Skin of body (tissue), 2 donors: Measurements from ENCODE around the gene ANXA5. TPM values are rescaled to one million over a fixed set of nuclear protein-coding genes. Genes with fewer than 3 reads are reported as not detected.

Experiments used
- DNase-seq: peaks from one replicate; lab custom pipeline; 2025; lab: John Stamatoyannopoulos, UW
- total RNA-seq: library from RNA; depleted of rRNA; stranded (reverse); fragments of >200 nt; gene quantifications from one replicate; pipeline ENCODE4 v1.2.3, GENCODE V29; 2014

Gene ANXA5
- total RNA-seq, 1 donor from 2014 or later: 254 TPM

DNA sequence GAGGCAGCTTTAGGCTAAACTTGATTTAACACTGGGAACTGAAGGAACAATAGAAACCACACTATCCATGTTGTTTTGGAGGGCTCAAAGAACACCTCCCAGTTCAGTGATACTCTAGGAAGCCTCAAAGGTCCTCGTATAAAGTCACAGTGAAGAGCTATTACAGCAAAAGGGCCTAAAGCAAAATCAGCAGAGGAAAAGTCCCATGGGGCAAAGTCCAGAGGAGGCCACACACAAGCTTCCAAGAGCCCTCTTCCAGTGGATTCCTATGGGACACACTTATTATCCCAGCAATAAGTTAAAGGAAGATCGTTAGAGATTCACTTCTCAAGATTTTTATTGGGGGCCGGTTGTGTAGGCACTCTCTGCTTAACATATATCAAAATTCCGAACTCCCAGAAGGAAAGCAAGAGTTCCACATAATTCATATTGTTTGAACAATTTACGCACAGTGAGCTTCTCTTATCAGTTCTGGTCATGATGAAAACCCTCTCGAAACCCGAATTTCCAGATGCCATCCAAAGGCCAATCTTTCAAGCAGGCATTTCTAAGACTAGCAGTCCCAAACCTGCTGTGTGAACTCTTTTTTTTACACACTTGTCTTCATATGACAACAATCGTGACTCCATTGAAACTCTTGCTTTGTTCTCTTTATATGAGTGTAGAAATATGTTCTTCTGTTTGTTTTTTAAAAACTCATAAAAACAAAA, 53.7 kb downstream of the ANXA5 start:
- no peak for DNase-seq

DNA sequence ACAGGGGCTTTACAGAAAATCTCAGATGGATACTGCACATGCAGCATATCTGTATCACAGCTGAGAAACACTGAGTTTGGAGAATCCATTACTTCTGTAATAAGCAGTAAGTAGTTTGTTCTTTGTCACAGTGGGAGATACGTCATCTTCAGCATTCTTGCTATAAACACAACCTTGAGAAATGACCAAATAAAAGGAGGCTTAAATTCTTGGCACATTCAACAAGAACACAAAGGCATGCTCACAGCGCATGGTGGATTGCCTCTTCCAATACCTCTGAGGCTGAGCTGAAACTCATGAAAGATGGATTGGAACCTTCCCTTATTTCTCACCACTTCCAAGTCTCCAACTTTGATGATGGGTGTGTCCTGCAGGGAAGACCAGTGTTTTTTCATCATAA, 54.5 kb downstream of the ANXA5 start:
- DNase-seq: no peak

DNA sequence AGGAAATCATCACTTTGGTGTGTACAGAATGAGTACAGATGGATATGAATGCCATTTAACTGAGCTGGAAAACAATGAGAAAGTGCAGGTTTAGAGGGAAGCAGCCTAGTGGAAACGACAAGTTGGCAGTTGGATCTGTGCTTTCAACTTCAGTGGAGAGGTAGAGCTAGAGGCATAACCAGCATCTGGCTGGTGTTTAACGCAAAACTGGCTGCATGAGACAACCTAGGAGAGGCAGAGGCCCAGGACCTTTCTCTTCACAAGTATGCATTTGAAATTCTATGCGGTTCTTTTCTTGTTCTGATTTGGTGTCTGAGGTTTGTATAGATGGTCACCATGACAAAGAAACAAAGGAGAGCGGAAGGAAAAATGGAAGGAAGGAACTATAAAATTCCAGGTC, 63.1 kb downstream of the ANXA5 start:
- DNase-seq: no peak

DNA sequence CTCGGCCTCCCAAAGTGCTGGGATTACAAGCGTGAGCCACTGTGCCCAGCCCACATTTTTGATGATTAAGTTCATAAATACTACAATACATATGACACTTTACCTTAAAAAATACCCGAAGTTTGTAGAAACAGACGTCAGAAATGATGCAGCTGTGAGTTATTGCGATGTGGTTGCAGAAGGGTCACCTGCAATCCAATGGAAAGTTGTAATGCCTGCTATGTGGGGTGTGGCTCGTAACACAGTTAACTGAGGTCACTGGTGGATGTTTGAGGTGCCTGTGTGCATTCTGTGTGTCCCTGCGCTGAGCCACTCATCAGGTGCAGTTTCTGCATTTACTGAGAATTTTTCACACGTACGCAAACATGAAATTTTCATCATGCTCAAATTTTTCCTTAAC, 64.1 kb downstream of the ANXA5 start:
- no peak for DNase-seq

Other genes starting within 250 kb of the ANXA5 start
- 0.30 TPM for gene SMIM43, start 68.2 kb upstream of the ANXA5 start, total RNA-seq
- gene EXOSC9, start 104.3 kb upstream of the ANXA5 start, total RNA-seq: 22.2 TPM
- gene CCNA2, start 126.9 kb upstream of the ANXA5 start, total RNA-seq: 18.4 TPM
- 17.8 TPM for gene BBS7, start 173.5 kb upstream of the ANXA5 start, total RNA-seq